ENCODE data around the gene FRMD4B. TPM values are rescaled to one million over a fixed set of nuclear protein-coding genes. Genes with fewer than 3 reads are reported as not detected.

The FRMD4B gene
- total RNA-seq, 1 experiment from 2014 or later = 0.90 TPM

DNA sequence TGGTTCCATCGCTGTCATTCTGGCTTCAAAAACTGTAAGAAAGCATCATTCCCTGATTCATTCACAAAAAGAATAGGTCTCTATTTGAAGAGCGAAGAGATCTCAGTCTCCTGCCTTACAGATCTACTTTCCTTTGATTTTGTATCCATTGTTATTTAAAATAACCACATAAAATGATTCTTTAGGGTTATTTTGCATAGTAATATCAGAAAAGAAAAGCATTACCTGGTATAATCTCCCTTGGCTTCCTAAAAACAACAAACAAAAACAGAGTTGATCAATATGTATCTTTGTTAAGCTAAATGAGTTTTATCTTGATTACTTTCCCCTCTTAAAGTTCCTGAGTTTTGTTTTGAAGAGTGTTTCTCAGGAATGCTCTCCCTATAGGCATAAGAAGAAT is 136.9 kb downstream of the FRMD4B start:
- in situ Hi-C loops (cut with HindIII; ENCODE audit: low pct_unique_long_range_greater_than_20kb, low sequenced_read_pairs) (no loop called here), intact Hi-C loops (cut with micrococcal nuclease; ENCODE audit: unreplicated experiment) (no loop called here)
- Histone ChIP-seq H3K27me3 (ENCODE audit: control insufficient read depth, insufficient read depth, low read length) (no peaks in the 10 kb centered on the region; the same call in none of the 2 replicates), H3K4me1 (ENCODE audit: control insufficient read depth, insufficient read depth, low read length) (no peaks in the 10 kb centered on the region), H3K36me3 (ENCODE audit: control insufficient read depth, insufficient read depth, low read length) (no peaks in the 10 kb centered on the region), H3K9me3 (ENCODE audit: control insufficient read depth, insufficient read depth, low read depth, low read length) (no peaks in the 10 kb centered on the region), H3K27ac (ENCODE audit: low read length) (no peak overlapping the region), H3K4me3 (ENCODE audit: low read depth in 2 of 2, low read length in 2 of 2) (no peak overlapping the region)
- ChIA-PET POLR2A (no interaction called here), CTCF (no interaction called here)
- TF ChIP-seq, protein P1, sequence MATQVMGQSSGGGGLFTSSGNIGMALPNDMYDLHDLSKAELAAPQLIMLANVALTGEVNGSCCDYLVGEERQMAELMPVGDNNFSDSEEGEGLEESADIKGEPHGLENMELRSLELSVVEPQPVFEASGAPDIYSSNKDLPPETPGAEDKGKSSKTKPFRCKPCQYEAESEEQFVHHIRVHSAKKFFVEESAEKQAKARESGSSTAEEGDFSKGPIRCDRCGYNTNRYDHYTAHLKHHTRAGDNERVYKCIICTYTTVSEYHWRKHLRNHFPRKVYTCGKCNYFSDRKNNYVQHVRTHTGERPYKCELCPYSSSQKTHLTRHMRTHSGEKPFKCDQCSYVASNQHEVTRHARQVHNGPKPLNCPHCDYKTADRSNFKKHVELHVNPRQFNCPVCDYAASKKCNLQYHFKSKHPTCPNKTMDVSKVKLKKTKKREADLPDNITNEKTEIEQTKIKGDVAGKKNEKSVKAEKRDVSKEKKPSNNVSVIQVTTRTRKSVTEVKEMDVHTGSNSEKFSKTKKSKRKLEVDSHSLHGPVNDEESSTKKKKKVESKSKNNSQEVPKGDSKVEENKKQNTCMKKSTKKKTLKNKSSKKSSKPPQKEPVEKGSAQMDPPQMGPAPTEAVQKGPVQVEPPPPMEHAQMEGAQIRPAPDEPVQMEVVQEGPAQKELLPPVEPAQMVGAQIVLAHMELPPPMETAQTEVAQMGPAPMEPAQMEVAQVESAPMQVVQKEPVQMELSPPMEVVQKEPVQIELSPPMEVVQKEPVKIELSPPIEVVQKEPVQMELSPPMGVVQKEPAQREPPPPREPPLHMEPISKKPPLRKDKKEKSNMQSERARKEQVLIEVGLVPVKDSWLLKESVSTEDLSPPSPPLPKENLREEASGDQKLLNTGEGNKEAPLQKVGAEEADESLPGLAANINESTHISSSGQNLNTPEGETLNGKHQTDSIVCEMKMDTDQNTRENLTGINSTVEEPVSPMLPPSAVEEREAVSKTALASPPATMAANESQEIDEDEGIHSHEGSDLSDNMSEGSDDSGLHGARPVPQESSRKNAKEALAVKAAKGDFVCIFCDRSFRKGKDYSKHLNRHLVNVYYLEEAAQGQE (IDR thresholded peaks at IDR 0.05; ENCODE audit: insufficient read depth in 1 of 2, low read depth in 2 of 2, low read length in 1 of 2) = no peak
- no peak for TF ChIP-seq TCF7L2 (IDR thresholded peaks at IDR 0.05; ENCODE audit: low read depth, low read length)
- no peak for TF ChIP-seq SIN3A (IDR thresholded peaks at IDR 0.05; ENCODE audit: borderline replicate concordance, insufficient read depth, low read depth, low read length)
- no peak for TF ChIP-seq POLR2AphosphoS5 (IDR thresholded peaks at IDR 0.05; ENCODE audit: low read depth, low read length)
- TF ChIP-seq, protein P2, sequence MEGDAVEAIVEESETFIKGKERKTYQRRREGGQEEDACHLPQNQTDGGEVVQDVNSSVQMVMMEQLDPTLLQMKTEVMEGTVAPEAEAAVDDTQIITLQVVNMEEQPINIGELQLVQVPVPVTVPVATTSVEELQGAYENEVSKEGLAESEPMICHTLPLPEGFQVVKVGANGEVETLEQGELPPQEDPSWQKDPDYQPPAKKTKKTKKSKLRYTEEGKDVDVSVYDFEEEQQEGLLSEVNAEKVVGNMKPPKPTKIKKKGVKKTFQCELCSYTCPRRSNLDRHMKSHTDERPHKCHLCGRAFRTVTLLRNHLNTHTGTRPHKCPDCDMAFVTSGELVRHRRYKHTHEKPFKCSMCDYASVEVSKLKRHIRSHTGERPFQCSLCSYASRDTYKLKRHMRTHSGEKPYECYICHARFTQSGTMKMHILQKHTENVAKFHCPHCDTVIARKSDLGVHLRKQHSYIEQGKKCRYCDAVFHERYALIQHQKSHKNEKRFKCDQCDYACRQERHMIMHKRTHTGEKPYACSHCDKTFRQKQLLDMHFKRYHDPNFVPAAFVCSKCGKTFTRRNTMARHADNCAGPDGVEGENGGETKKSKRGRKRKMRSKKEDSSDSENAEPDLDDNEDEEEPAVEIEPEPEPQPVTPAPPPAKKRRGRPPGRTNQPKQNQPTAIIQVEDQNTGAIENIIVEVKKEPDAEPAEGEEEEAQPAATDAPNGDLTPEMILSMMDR (IDR thresholded peaks at IDR 0.05) = no peak
- ATAC-seq = no peak
- BruUV-seq (replicated peaks) = no TSS peak
- no peak for DNase-seq (ENCODE audit: low read depth, low spot score)

DNA sequence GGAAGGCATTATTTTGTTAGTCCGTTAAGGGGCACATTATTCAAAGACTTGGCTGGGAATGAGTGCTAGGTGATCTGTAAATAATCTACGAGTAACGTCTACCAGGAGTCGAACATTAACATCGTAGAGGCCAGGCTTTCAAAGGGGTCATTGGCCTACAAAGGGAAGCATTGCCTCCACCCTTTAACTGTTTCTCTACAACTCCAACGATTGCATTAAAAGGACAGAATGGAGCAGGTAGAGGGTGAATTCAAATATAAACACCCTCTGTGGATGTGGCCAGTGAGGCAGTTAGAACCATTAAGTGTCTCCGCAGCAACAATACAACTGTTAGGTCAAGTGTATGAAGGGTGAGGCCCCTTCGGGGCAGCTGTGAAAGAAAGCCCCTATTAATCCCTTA is 137.5 kb downstream of the FRMD4B start:
- BruUV-seq (replicated peaks) = no TSS peak
- Histone ChIP-seq H3K27me3 (ENCODE audit: control insufficient read depth, insufficient read depth, low read length) (no peaks in the 10 kb centered on the region; the same call in none of the 2 replicates), H3K36me3 (ENCODE audit: control insufficient read depth, insufficient read depth, low read length) (no peaks in the 10 kb centered on the region), H3K4me1 (ENCODE audit: control insufficient read depth, insufficient read depth, low read length) (no peaks in the 10 kb centered on the region), H3K9me3 (ENCODE audit: control insufficient read depth, insufficient read depth, low read depth, low read length) (no peaks in the 10 kb centered on the region), H3K4me3 (ENCODE audit: low read depth in 2 of 2, low read length in 2 of 2) (no peak overlapping the region), H3K27ac (ENCODE audit: low read length) (no peak overlapping the region)
- ATAC-seq = no peak
- POLR2A ChIA-PET = no interaction called here
- no peak for TF ChIP-seq POLR2AphosphoS5 (IDR thresholded peaks at IDR 0.05; ENCODE audit: low read depth, low read length)
- TF ChIP-seq SIN3A (IDR thresholded peaks at IDR 0.05; ENCODE audit: borderline replicate concordance, insufficient read depth, low read depth, low read length) = no peak
- TF ChIP-seq, protein P1 (IDR thresholded peaks at IDR 0.05; ENCODE audit: insufficient read depth in 1 of 2, low read depth in 2 of 2, low read length in 1 of 2) = no peak
- TF ChIP-seq TCF7L2 (IDR thresholded peaks at IDR 0.05; ENCODE audit: low read depth, low read length) = no peak
- TF ChIP-seq, protein P2 (IDR thresholded peaks at IDR 0.05) = no peak
- intact Hi-C loops (cut with micrococcal nuclease; ENCODE audit: unreplicated experiment) (no loop called here), in situ Hi-C loops (cut with HindIII; ENCODE audit: low pct_unique_long_range_greater_than_20kb, low sequenced_read_pairs) (no loop called here)
- DNase-seq (ENCODE audit: low read depth, low spot score) = no peak
- CTCF ChIA-PET = no interaction called here
